ENCODE results near the gene SLC32A1. TPM values are rescaled to one million over a fixed set of nuclear protein-coding genes. Genes with fewer than 3 reads are reported as not detected.
A peak's percentile ranks its signal among the peaks of the same experiment; 100 is the strongest.

Gene SLC32A1
- total RNA-seq, 2 experiments from 2014 or later, result not detected

GRCh38 chr20:38776363-38776762 lies 52.1 kb downstream of the SLC32A1 start:
- POLR2A ChIA-PET, result no interaction called here
- Mint-ChIP-seq H3K36me3 (ENCODE audit: low read depth) (peaks cover 28% of the 10 kb centered on the region), H3K9me3 (peaks cover 7% of the 10 kb centered on the region), H3K4me1 (ENCODE audit: low read depth) (peaks cover 7% of the 10 kb centered on the region), H3K4me3 (no peak overlapping the region), H3K27me3 (no peaks in the 10 kb centered on the region), H3K27ac (no peak overlapping the region)
- CTCF ChIA-PET, result no interaction called here
- intact Hi-C loops (cut with micrococcal nuclease), result no loop called here
- ATAC-seq (peak; percentile 27), DNase-seq (no peak)
- TF ChIP-seq CTCF (IDR thresholded peaks at IDR 0.05), result no peak

Other genes starting within 250 kb of the SLC32A1 start
- not detected for gene ADIG, start 143.3 kb upstream of the SLC32A1 start, total RNA-seq
- not detected for gene ARHGAP40, start 122.7 kb upstream of the SLC32A1 start, total RNA-seq
- gene ACTR5, start 24.0 kb downstream of the SLC32A1 start, total RNA-seq, result 1 to 10 TPM; 7.1 to 7.4 TPM
- gene PPP1R16B, start 81.2 kb downstream of the SLC32A1 start, total RNA-seq, result 10 to 100 TPM; 74.9 to 81.4 TPM
- gene FAM83D, start 201.9 kb downstream of the SLC32A1 start, total RNA-seq, result 10 to 100 TPM; 12.6 to 13.8 TPM
- gene DHX35, start 237.9 kb downstream of the SLC32A1 start, total RNA-seq, result 10 to 100 TPM; 12.2 to 12.6 TPM

All from activated CD8-positive, alpha-beta T cell treated with anti-CD3 and anti-CD28 coated beads for 36 hours (primary cell).